ENCODE data around the gene TK1. TPM values are rescaled to one million over a fixed set of nuclear protein-coding genes. Genes with fewer than 3 reads are reported as not detected.

Gene TK1
- total RNA-seq, 2 experiments from 2014 or later = 93.1 to 97.8 TPM

DNA sequence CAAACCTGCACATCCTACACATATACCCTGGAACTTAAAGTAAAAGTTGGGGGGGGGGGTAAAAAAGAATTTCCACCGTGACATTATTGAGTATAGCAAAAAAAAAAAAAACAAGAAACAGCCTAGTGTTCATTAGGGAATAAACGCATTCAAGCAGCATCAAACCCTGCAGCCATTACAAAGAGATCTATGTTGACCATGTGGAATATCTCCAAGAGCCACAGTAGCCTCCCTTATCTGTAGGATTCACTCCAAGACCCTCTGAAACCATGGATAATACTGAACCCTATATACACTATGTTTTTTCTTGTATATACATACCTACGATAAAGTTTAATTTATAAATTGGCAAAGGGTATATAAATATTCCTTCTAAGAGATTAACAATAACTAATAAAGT, 21.6 kb upstream of the TK1 start:
- Mint-ChIP-seq H3K36me3 (peaks cover 4% of the 10 kb centered on the region), H3K4me3 (no peak overlapping the region), H3K4me1 (no peaks in the 10 kb centered on the region), H3K27ac (no peak overlapping the region), H3K27me3 (no peaks in the 10 kb centered on the region), H3K9me3 (no peaks in the 10 kb centered on the region)
- POLR2A ChIA-PET = no interaction called here
- DNase-seq = no peak
- no peak for ATAC-seq (ENCODE audit: low read depth)

DNA sequence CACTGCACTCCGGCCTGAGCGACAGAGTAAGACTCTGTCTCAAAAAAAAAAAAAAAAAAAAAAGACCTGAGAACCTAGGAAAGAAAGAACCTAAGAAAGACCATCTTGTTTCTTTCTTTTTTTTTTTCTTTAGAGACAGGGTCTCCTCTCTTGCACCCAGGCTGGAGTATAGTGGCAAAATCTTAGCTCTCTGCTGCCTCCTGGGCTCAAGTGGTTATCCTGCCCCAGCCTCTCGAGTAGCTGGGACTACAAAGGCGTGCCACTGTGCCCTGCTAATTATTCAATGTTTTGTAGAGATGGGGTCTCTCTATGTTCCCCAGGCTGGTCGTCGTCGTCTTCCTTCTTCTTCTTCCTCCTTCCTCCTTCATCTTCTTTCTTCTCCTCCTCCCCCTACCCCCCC, 19.4 kb upstream of the TK1 start:
- ATAC-seq (ENCODE audit: low read depth) (no peak), DNase-seq (no peak)
- no peaks in the 10 kb centered on the region for H3K4me1 Mint-ChIP-seq
- H3K4me3 Mint-ChIP-seq = no peak overlapping the region
- no peaks in the 10 kb centered on the region for H3K27me3 Mint-ChIP-seq
- no peak overlapping the region for H3K27ac Mint-ChIP-seq
- peaks cover 4% of the 10 kb centered on the region for H3K36me3 Mint-ChIP-seq
- POLR2A ChIA-PET = interaction anchor here (0.7 to 1.0 kb wide), 3 partner anchors 30 to 560 kb away, joined by 7 to 9 read pairs (median 8); no protein-coding TSS in a partner anchor
- no peaks in the 10 kb centered on the region for H3K9me3 Mint-ChIP-seq

DNA sequence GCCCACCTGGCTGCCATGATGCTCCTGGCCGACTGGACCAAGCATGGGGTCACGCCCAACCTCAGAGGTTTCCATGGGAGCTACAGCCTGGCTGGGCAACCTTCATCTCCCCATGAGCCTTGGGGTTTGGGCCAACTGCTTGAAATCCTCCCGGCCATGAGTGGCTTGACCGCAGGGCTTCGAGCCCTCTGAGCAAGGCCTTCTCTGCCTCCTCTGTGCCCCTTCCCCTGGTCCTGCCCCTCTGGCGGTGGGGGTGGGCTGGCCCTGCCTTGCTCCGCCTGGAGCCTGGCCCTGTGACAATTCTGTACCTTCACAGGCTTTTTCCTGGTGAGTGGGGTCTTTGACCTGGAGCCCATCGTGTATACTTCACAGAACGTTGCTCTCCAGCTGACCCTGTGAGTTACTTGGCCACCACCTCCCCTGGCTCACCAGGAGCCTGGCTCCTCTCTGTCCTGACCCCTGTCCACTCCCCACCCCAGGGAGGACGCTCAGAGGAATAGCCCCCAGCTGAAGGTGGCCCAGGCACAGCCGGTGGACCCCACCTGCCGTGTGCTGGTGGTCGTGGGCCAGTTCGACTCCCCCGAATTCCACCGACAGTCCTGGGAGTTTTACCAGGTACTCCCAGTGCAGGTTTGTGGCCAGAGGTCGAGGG, 18.4 kb upstream of the TK1 start:
- no peak overlapping the region for H3K27ac Mint-ChIP-seq
- ATAC-seq (ENCODE audit: low read depth) (no peak), DNase-seq (no peak)
- no peaks in the 10 kb centered on the region for H3K9me3 Mint-ChIP-seq
- peaks cover 4% of the 10 kb centered on the region for H3K36me3 Mint-ChIP-seq
- H3K4me1 Mint-ChIP-seq = no peaks in the 10 kb centered on the region
- H3K27me3 Mint-ChIP-seq = no peaks in the 10 kb centered on the region
- POLR2A ChIA-PET = interaction anchor here (1.0 kb wide), 1 partner anchor 124 kb away, joined by 9 read pairs; no protein-coding TSS in a partner anchor
- H3K4me3 Mint-ChIP-seq = no peak overlapping the region

- Mint-ChIP-seq H3K36me3 (peaks cover 4% of the 10 kb centered on the region), H3K27ac (no peak overlapping the region)
- ATAC-seq (ENCODE audit: low read depth) = no peak
Measured at GRCh38 chr17:78204387-78205123, 17.7 kb upstream of the TK1 start.

GRCh38 chr17:78202666-78203065, 15.8 kb upstream of the TK1 start:
- H3K36me3 Mint-ChIP-seq = peaks cover 6% of the 10 kb centered on the region
- POLR2A ChIA-PET = no interaction called here
- no peak for ATAC-seq (ENCODE audit: low read depth)
- peaks cover 2% of the 10 kb centered on the region for H3K4me1 Mint-ChIP-seq
- H3K9me3 Mint-ChIP-seq = no peaks in the 10 kb centered on the region
- H3K27me3 Mint-ChIP-seq = no peaks in the 10 kb centered on the region
- H3K4me3 Mint-ChIP-seq = no peak overlapping the region
- no peak for DNase-seq
- no peak overlapping the region for H3K27ac Mint-ChIP-seq

More at GRCh38 chr17:78204387-78205123, 17.7 kb upstream of the TK1 start:
- no peaks in the 10 kb centered on the region for H3K27me3 Mint-ChIP-seq
- no peaks in the 10 kb centered on the region for H3K9me3 Mint-ChIP-seq
- H3K4me3 Mint-ChIP-seq = no peak overlapping the region
- POLR2A ChIA-PET = no interaction called here
- H3K4me1 Mint-ChIP-seq = no peaks in the 10 kb centered on the region
- DNase-seq = no peak

- POLR2A ChIA-PET = interaction anchor here (1.5 kb wide), 1 partner anchor 14 kb away, joined by 4 read pairs; the partner anchor contains the start of gene BIRC5
- Mint-ChIP-seq H3K9me3 (no peaks in the 10 kb centered on the region), H3K36me3 (peaks cover 9% of the 10 kb centered on the region), H3K4me3 (no peak overlapping the region), H3K27ac (no peak overlapping the region), H3K27me3 (no peaks in the 10 kb centered on the region), H3K4me1 (peaks cover 2% of the 10 kb centered on the region)
- DNase-seq = no peak
- ATAC-seq (ENCODE audit: low read depth) = no peak
Measured at GRCh38 chr17:78200451-78200850, 13.6 kb upstream of the TK1 start.

GRCh38 chr17:78197147-78197832, 10.4 kb upstream of the TK1 start:
- no peaks in the 10 kb centered on the region for H3K27me3 Mint-ChIP-seq

GRCh38 chr17:78196716-78197115, 9.9 kb upstream of the TK1 start:
- H3K9me3 Mint-ChIP-seq = no peaks in the 10 kb centered on the region
- no peak for ATAC-seq (ENCODE audit: low read depth)
- POLR2A ChIA-PET = no interaction called here
- H3K27ac Mint-ChIP-seq = no peak overlapping the region
- peaks cover 9% of the 10 kb centered on the region for H3K36me3 Mint-ChIP-seq
- no peak overlapping the region for H3K4me3 Mint-ChIP-seq
- no peak for DNase-seq
- peaks cover 2% of the 10 kb centered on the region for H3K4me1 Mint-ChIP-seq
- H3K27me3 Mint-ChIP-seq = no peaks in the 10 kb centered on the region

More at GRCh38 chr17:78197147-78197832, 10.4 kb upstream of the TK1 start:
- H3K4me3 Mint-ChIP-seq = no peak overlapping the region
- no peaks in the 10 kb centered on the region for H3K9me3 Mint-ChIP-seq
- DNase-seq (no peak), ATAC-seq (ENCODE audit: low read depth) (no peak)
- POLR2A ChIA-PET = no interaction called here
- H3K27ac Mint-ChIP-seq = no peak overlapping the region
- peaks cover 2% of the 10 kb centered on the region for H3K4me1 Mint-ChIP-seq
- H3K36me3 Mint-ChIP-seq = peaks cover 7% of the 10 kb centered on the region

DNA sequence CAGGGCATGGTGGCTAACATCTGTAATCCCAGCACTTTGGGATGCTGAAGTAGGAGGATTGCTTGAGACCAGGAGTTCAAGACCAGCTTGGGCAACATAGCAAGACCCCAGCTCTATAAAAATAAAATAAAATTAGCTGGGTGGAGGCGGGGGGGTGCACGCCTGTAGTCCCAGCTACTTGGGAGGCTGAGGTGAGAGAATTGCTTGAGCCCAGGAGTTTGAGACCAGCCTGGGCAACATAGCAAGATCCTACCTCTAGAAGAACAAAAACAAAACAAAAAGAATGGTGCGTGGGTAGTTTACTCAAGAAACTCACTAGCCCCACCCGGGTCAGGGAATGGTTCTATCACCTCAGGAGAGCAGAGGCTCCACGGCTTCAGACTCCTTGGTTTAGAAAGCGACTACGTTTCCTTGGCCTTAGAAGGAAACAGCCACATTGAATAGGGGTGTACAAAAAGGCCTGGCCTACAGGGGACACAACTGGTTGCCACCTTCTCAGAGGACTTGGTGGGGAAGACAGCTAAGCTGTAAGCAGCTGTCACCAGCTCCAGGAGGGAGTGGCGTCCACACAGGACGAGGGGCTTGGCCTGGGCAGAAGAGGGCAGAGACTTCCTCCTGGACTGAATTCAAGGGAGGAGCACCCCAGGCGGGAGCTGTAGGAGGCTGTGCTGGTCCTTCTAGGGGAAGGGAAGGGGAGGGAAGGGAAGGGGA, 716 bp downstream of the TK1 start:
- ATAC-seq (ENCODE audit: low read depth) (no peak), DNase-seq (no peak)
- POLR2A ChIA-PET = interaction anchor here (0.8 to 1.9 kb wide), 8 partner anchors 10 to 73 kb away, joined by 3 to 6 read pairs (median 4); partner anchors contain the start of genes BIRC5 and TMC8
- Mint-ChIP-seq H3K27me3 (no peaks in the 10 kb centered on the region), H3K36me3 (peaks cover 25% of the 10 kb centered on the region), H3K4me1 (peaks cover 39% of the 10 kb centered on the region), H3K4me3 (peak overlapping the region; percentile 94), H3K27ac (peak overlapping the region; percentile 75), H3K9me3 (no peaks in the 10 kb centered on the region)

DNA sequence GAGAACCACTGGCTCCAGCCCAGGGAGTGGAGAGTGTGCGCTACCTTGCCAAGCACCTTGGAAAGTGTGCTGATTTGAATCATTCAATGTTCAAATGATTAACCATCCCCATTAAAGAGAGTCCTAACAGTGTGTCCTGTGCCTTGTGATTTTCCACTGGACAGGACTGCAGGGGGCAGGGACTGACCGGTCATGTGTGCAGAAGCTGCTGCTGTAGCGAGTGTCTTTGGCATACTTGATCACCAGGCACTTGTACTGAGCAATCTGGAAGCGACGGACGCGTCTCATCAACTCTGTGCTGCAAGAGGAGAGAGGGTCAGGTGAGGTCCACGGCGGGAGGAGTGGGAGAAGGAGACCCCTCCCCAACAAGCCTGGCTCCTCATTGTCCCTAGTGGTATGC, 2.0 kb downstream of the TK1 start:
- Mint-ChIP-seq H3K27me3 (no peaks in the 10 kb centered on the region), H3K27ac (peak overlapping the region; percentile 30), H3K4me1 (peaks cover 42% of the 10 kb centered on the region), H3K36me3 (peaks cover 26% of the 10 kb centered on the region), H3K9me3 (no peaks in the 10 kb centered on the region), H3K4me3 (peak overlapping the region; percentile 94)
- DNase-seq (no peak), ATAC-seq (ENCODE audit: low read depth) (no peak)
- POLR2A ChIA-PET = no interaction called here

DNA sequence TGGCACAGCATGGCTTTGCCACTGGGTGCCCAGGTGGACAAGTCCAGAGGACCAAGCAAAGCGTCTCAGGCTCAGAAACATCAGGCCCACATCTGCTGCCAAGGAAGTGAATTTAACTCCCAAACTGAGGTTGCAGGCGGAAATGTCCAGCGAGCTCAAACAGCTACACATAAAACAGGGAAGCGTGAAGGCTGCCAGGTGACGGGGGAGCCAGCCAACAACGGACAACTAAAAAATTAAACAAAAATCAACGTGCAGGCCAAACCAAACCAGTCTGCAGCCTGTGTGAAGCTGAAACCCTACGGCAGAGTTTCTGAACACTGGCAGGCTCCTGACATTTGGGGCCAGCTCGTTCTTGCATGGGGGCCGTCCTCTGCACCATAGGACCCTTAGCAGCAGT, 2.5 kb downstream of the TK1 start:
- Mint-ChIP-seq H3K27ac (no peak overlapping the region), H3K4me3 (peak overlapping the region; percentile 94), H3K36me3 (peaks cover 26% of the 10 kb centered on the region), H3K27me3 (no peaks in the 10 kb centered on the region), H3K4me1 (peaks cover 42% of the 10 kb centered on the region), H3K9me3 (no peaks in the 10 kb centered on the region)
- no peak for ATAC-seq (ENCODE audit: low read depth)
- DNase-seq = no peak
- POLR2A ChIA-PET = no interaction called here

DNA sequence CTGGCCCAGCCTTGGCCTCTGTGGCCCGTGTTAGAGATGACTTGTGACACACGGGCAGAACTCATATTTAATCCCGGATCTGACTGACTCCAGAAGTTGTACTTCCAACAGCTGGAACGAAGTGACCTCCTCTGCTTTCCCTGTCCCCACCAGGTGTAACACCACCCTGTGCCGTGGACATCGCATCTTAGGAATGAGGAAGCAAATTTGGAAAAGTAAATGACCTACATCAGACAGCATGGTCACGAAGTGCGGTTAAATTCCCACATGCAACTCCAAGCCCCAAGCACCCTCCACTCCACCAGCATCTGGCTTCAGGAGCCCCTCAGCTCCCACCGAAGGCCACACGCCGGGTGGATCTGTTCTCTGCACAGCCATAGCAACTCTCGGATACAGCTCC, 2.9 kb downstream of the TK1 start:
- POLR2A ChIA-PET = no interaction called here
- Mint-ChIP-seq H3K36me3 (peaks cover 26% of the 10 kb centered on the region), H3K27me3 (no peaks in the 10 kb centered on the region), H3K9me3 (no peaks in the 10 kb centered on the region), H3K27ac (no peak overlapping the region), H3K4me1 (peaks cover 44% of the 10 kb centered on the region), H3K4me3 (peak overlapping the region; percentile 16)
- no peak for ATAC-seq (ENCODE audit: low read depth)
- no peak for DNase-seq

GRCh38 chr17:78182504-78182903, 4.3 kb downstream of the TK1 start:
- peaks cover 41% of the 10 kb centered on the region for H3K4me1 Mint-ChIP-seq
- POLR2A ChIA-PET = interaction anchor here (0.7 kb wide), 1 partner anchor 12 kb away, joined by 3 read pairs; no protein-coding TSS in a partner anchor
- no peak for ATAC-seq (ENCODE audit: low read depth)

More at GRCh38 chr17:78182504-78182903, 4.3 kb downstream of the TK1 start:
- Mint-ChIP-seq H3K9me3 (no peaks in the 10 kb centered on the region), H3K4me3 (no peak overlapping the region), H3K27me3 (no peaks in the 10 kb centered on the region), H3K36me3 (peaks cover 26% of the 10 kb centered on the region), H3K27ac (no peak overlapping the region)
- no peak for DNase-seq

All from activated naive CD8-positive, alpha-beta T cell treated with anti-CD3 and anti-CD28 coated beads, Interleukin-2, amount 10 ng/mL, durations not matched to agents 7 days and 5 days (primary cell).